ENCODE measurements around the gene XYLT2. TPM values are rescaled to one million over a fixed set of nuclear protein-coding genes. Genes with fewer than 3 reads are reported as not detected.

The XYLT2 gene
- total and polyA plus RNA-seq, 9 of the 15 experiments (the other 6 are each of a cell fraction or from before 2014, with no cell fraction given) = 0.63 to 9.1 (median 4.3) TPM

DNA sequence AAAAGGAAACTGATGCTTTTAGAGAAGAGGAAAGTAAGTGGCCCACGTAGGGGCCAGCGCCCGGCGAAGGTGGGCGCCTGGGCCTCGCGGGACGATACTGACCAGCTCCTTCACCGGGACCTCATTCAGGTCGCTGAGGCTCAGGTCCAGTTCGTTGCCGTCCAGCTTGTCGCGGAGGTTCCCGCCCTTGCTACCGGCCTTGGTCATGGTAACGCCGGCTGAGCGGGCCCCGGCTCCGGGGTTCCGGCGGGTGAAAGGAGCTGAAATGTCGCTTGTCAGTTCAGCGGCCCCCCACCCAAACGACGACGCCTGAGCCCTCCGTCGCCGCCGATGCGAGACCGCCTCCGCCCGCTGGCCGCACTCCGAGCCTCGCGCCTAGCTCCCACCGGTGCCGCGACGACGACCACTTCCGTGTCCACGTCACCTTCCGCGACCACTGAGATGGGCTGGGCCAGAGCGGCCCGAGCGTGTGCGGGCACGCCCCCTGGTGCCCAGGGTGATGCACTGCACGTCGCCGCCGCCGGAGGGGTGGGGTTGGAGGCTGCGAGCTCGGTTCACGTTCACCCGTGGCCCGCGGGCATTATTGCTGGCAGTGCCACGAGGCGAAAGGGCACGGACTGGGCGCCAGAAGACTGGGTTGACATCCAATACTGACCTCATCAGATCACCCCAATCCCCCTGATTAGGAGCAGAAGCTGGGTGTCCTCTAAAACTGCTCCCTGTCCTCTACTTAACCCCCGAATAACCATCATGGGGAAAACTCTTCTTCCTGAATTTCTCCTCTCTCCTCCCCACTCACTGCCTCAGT lies 51.4 kb downstream of the XYLT2 start, which contains the start of gene LRRC59 (continued):
- TF ChIP-seq NCOR1 (IDR thresholded peaks at IDR 0.05) = peak; percentile 64
- no peak for TF ChIP-seq KLF16 (IDR thresholded peaks at IDR 0.05)
- peak; percentile 88 for TF ChIP-seq NBN (IDR thresholded peaks at IDR 0.05; ENCODE audit: low read depth)
- TF ChIP-seq NONO (IDR thresholded peaks at IDR 0.05; ENCODE audit: low read depth in 2 of 2, low read length in 1 of 2) = peak; percentile 37 to 93; a peak in 2 of 4 replicates
- TF ChIP-seq, protein P1, sequence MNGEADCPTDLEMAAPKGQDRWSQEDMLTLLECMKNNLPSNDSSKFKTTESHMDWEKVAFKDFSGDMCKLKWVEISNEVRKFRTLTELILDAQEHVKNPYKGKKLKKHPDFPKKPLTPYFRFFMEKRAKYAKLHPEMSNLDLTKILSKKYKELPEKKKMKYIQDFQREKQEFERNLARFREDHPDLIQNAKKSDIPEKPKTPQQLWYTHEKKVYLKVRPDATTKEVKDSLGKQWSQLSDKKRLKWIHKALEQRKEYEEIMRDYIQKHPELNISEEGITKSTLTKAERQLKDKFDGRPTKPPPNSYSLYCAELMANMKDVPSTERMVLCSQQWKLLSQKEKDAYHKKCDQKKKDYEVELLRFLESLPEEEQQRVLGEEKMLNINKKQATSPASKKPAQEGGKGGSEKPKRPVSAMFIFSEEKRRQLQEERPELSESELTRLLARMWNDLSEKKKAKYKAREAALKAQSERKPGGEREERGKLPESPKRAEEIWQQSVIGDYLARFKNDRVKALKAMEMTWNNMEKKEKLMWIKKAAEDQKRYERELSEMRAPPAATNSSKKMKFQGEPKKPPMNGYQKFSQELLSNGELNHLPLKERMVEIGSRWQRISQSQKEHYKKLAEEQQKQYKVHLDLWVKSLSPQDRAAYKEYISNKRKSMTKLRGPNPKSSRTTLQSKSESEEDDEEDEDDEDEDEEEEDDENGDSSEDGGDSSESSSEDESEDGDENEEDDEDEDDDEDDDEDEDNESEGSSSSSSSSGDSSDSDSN (IDR thresholded peaks at IDR 0.05; ENCODE audit: borderline replicate concordance in 1 of 2, low read depth in 2 of 2, low read length in 2 of 2) = no peak
- TF ChIP-seq PML (IDR thresholded peaks at IDR 0.05; ENCODE audit: low read length) = peak; percentile 79
- TF ChIP-seq ELF2 (CRISPR knock-in tag; IDR thresholded peaks at IDR 0.05) = peak; percentile 99
- TF ChIP-seq, protein P2, sequence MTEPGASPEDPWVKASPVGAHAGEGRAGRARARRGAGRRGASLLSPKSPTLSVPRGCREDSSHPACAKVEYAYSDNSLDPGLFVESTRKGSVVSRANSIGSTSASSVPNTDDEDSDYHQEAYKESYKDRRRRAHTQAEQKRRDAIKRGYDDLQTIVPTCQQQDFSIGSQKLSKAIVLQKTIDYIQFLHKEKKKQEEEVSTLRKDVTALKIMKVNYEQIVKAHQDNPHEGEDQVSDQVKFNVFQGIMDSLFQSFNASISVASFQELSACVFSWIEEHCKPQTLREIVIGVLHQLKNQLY (CRISPR knock-in tag; conservative IDR thresholded peaks at IDR 0.05) = no peak
- TF ChIP-seq TARDBP (IDR thresholded peaks at IDR 0.05) = peak; percentile 51; the same call in 1 of the 2 replicates
- TF ChIP-seq C11orf30 (IDR thresholded peaks at IDR 0.05; ENCODE audit: low read depth) = peak; percentile 84
- peak; percentile 58; the same call in 1 of the 2 replicates for TF ChIP-seq NR1H2 (CRISPR knock-in tag; IDR thresholded peaks at IDR 0.05)
- TF ChIP-seq, protein P3, sequence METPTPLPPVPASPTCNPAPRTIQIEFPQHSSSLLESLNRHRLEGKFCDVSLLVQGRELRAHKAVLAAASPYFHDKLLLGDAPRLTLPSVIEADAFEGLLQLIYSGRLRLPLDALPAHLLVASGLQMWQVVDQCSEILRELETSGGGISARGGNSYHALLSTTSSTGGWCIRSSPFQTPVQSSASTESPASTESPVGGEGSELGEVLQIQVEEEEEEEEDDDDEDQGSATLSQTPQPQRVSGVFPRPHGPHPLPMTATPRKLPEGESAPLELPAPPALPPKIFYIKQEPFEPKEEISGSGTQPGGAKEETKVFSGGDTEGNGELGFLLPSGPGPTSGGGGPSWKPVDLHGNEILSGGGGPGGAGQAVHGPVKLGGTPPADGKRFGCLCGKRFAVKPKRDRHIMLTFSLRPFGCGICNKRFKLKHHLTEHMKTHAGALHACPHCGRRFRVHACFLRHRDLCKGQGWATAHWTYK (CRISPR knock-in tag; IDR thresholded peaks at IDR 0.05) = peak; percentile 62; the same call in 1 of the 2 replicates
- TF ChIP-seq TEAD4 (IDR thresholded peaks at IDR 0.05; ENCODE audit: low read length) = peak; percentile 39
- TF ChIP-seq TEAD4 (CRISPR knock-in tag; IDR thresholded peaks at IDR 0.05; ENCODE audit: borderline replicate concordance) = no peak
- TF ChIP-seq CREB1 (IDR thresholded peaks at IDR 0.05) = peak; percentile 94
- peak; percentile 98 for TF ChIP-seq CREB1 (CRISPR knock-in tag; IDR thresholded peaks at IDR 0.05)
- no peak for TF ChIP-seq ZNF347 (CRISPR knock-in tag; IDR thresholded peaks at IDR 0.05; ENCODE audit: low read depth)
- TF ChIP-seq, protein P4, sequence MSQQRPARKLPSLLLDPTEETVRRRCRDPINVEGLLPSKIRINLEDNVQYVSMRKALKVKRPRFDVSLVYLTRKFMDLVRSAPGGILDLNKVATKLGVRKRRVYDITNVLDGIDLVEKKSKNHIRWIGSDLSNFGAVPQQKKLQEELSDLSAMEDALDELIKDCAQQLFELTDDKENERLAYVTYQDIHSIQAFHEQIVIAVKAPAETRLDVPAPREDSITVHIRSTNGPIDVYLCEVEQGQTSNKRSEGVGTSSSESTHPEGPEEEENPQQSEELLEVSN (IDR thresholded peaks at IDR 0.05; ENCODE audit: borderline replicate concordance in 1 of 2, extremely low read depth in 1 of 2, insufficient read depth in 1 of 2, insufficient read length in 1 of 2, low read depth in 1 of 2, low read length in 1 of 2, poor library complexity in 1 of 2, severe bottlenecking in 1 of 2) = peak; percentile 88 to 89
- TF ChIP-seq, protein P5, sequence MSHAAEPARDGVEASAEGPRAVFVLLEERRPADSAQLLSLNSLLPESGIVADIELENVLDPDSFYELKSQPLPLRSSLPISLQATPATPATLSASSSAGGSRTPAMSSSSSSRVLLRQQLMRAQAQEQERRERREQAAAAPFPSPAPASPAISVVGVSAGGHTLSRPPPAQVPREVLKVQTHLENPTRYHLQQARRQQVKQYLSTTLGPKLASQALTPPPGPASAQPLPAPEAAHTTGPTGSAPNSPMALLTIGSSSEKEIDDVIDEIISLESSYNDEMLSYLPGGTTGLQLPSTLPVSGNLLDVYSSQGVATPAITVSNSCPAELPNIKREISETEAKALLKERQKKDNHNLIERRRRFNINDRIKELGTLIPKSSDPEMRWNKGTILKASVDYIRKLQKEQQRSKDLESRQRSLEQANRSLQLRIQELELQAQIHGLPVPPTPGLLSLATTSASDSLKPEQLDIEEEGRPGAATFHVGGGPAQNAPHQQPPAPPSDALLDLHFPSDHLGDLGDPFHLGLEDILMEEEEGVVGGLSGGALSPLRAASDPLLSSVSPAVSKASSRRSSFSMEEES (CRISPR knock-in tag; IDR thresholded peaks at IDR 0.05) = no peak
- no peak for TF ChIP-seq GTF2A2 (tag; IDR thresholded peaks at IDR 0.05)
- TF ChIP-seq ZC3H4 (CRISPR knock-in tag; IDR thresholded peaks at IDR 0.05; ENCODE audit: borderline replicate concordance) = no peak

Measured in K562 (cell line).